Right lobe of liver (tissue), 6 donors: ENCODE data around the gene EPS8L1. TPM values are rescaled to one million over a fixed set of nuclear protein-coding genes. Genes with fewer than 3 reads are reported as not detected.

Experiments used
- ATAC-seq, 4 donors: fragments of 200-7000 bp; cut with Tn5 transposase; one replicate each; pipeline ENCODE4 v1.9.1; 2020; ENCODE audit warnings: mild to moderate bottlenecking in 4 of 4, moderate library complexity in 4 of 4
- DNase-seq, 3 donors: peaks; one replicate each; pipeline ENCODE4 v3.0.0-alpha.2; 2020
- H3K27ac ChIP-seq, 3 donors: fragments of 200-600 bp; one replicate each; pipeline ENCODE4 v1.8.0; 2022
- H3K27me3 ChIP-seq, 2 donors: fragments of 200-600 bp; one replicate each; pipeline ENCODE4 v1.8.0; 2022
- H3K36me3 ChIP-seq, 4 donors: fragments of 200-600 bp; sonication (generic) in 1 of 4; one replicate each; pipeline versions ENCODE4 v1.5.1 to v1.8.0; 2017 to 2022; ENCODE audit warnings: control low read depth in 1 of 4
- H3K4me1 ChIP-seq, 4 donors: fragments of 200-600 bp; sonication (generic) in 1 of 4; one replicate each; pipeline versions ENCODE4 v1.5.1 to v1.8.0; 2017 to 2022; ENCODE audit warnings: control low read depth in 1 of 4
- H3K4me3 ChIP-seq, 3 donors: fragments of 200-600 bp; one replicate each; pipeline ENCODE4 v1.8.0; 2022
- H3K9me3 ChIP-seq, 4 donors: fragments of 200-600 bp; sonication (generic) in 1 of 4; one replicate each; pipeline versions ENCODE4 v1.5.1 to v1.8.0; 2017 to 2022; ENCODE audit warnings: control low read depth in 1 of 4
- CTCF ChIP-seq, 4 donors: fragments of 200-600 bp in 3 of 4; fragments of 450-650 bp in 1 of 4; IDR thresholded peaks; one replicate each; pipeline versions ENCODE4 v1.5.1 to v1.8.0; 2016 to 2022; ENCODE audit warnings: antibody characterized with exemption in 4 of 4, mild to moderate bottlenecking in 2 of 4
- POLR2A ChIP-seq: fragments of 450-650 bp; IDR thresholded peaks from one replicate; pipeline ENCODE4 v1.6.1; 2017; ENCODE audit warnings: antibody characterized with exemption, mild to moderate bottlenecking
- WGBS: methylation state at CpG from one replicate; pipeline ENCODE4 v1.1.6; 2018; ENCODE audit warnings: low coverage, low lambda C conversion rate; ENCODE audit not compliant: insufficient coverage; ENCODE audit errors: missing lambda C conversion rate; 5-methylcytosine and 5-hydroxymethylcytosine counted together
- intact Hi-C, 2 donors: fragments of 100-400 bp; cut with DNase I; formaldehyde crosslinking; loops; one replicate each; pipeline versions ENCODE4 v1.11.2 to v1.14.1; 2022
- total RNA-seq, 6 experiments: library from RNA; depleted of rRNA in 2 of 6; stranded (reverse); fragments of >200 nt in 2 of 6; fragmentation: NEBNext Ultra II Directional in 3 of 6; extraction: Animal tissue kit (Norgen Biotek cat#: 25700) in 3 of 6; gene quantifications; one replicate each; pipeline versions ENCODE4 v1.1.0 to v1.2.4, GENCODE V29; 2016 to 2023
- donor health status: DM: no; HTN: yes; CAD: no.
- donor health status: DM: no; HTN: no; CAD: no.
- donor health status: DM: no; HTN: no; CAD: no.
- donor health status: DM: no; HTN: yes; CAD: no.
- donor health status: DM: no; HTN: yes; CAD: no.

EPS8L1 gene
- total RNA-seq, 6 experiments from 2014 or later: 0.49 to 2.4 (median 1.2) TPM

DNA sequence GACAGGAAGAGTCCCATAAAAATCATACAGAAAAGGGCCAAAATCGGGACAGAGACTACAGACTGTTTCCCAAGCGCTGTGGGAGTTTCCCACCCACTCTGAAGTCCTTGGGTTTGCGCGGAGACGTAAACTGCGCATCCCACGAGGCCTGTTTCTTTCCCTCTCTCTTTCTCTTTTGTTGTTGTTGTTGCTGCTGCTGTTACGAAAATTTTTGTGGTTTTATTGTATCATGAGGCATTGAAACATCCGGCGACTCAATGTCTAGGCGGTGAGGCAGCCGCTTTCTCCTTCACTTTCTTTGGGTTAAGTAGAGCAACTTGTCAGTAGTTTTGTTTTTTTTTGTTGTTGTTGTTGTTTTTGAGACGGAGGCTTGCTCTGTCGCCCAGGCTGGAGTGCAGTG, 43.4 kb downstream of the EPS8L1 start:
- TF ChIP-seq CTCF (IDR thresholded peaks at IDR 0.05) (no peak), POLR2A (no peak)
- WGBS: 74% methylated on average over 13 of the region's 14 CpGs
- no peaks in the 10 kb centered on the region for H3K27me3 ChIP-seq
- DNase-seq (no peak), ATAC-seq (no peak)
- H3K4me1 ChIP-seq: peaks cover 0 to 18% (median 7%) of the 10 kb centered on the region in 4 donors
- intact Hi-C loops: no loop called here
- no peaks in the 10 kb centered on the region for H3K36me3 ChIP-seq
- no peak overlapping the region for H3K27ac ChIP-seq
- no peaks in the 10 kb centered on the region for H3K9me3 ChIP-seq
- peak overlapping the region in 1 of 3 donors; percentile 83 for H3K4me3 ChIP-seq

- no peaks in the 10 kb centered on the region for H3K36me3 ChIP-seq
- intact Hi-C loops: no loop called here
- no peak for TF ChIP-seq CTCF (IDR thresholded peaks at IDR 0.05)
- TF ChIP-seq POLR2A: no peak
- H3K27me3 ChIP-seq: peaks cover 0 to 3% of the 10 kb centered on the region in 2 donors
- no peaks in the 10 kb centered on the region for H3K4me1 ChIP-seq
- DNase-seq: no peak
- no peak overlapping the region for H3K4me3 ChIP-seq
- WGBS: 72% methylated on average over 15 of the region's 16 CpGs
- no peak overlapping the region for H3K27ac ChIP-seq
- H3K9me3 ChIP-seq: no peaks in the 10 kb centered on the region
- no peak for ATAC-seq
Measured at GRCh38 chr19:55131421-55131820, 55.8 kb downstream of the EPS8L1 start.

GRCh38 chr19:55132453-55133129, 56.9 kb downstream of the EPS8L1 start:
- intact Hi-C loops: no loop called here
- Histone ChIP-seq H3K36me3 (no peaks in the 10 kb centered on the region), H3K9me3 (no peaks in the 10 kb centered on the region), H3K27me3 (peaks cover 0 to 3% of the 10 kb centered on the region in 2 donors), H3K4me1 (no peaks in the 10 kb centered on the region), H3K4me3 (no peak overlapping the region), H3K27ac (no peak overlapping the region)
- ATAC-seq: peak in 3 of 4 donors; percentile 31 to 40 (median 33)
- DNase-seq: no peak
- TF ChIP-seq POLR2A: no peak
- peak in 1 of 4 donors; percentile 14 for TF ChIP-seq CTCF (IDR thresholded peaks at IDR 0.05)
- 41% methylated on average over 9 of the region's 14 CpGs for WGBS

GRCh38 chr19:55133639-55134444, 58.2 kb downstream of the EPS8L1 start:
- no peak for DNase-seq
- Histone ChIP-seq H3K4me3 (no peak overlapping the region), H3K4me1 (no peaks in the 10 kb centered on the region), H3K9me3 (no peaks in the 10 kb centered on the region), H3K36me3 (no peaks in the 10 kb centered on the region), H3K27me3 (peaks cover 0 to 3% of the 10 kb centered on the region in 2 donors), H3K27ac (no peak overlapping the region)
- no peak for ATAC-seq
- intact Hi-C loops: no loop called here
- 48% methylated on average over 15 of the region's 25 CpGs for WGBS
- TF ChIP-seq CTCF (IDR thresholded peaks at IDR 0.05) (no peak), POLR2A (no peak)
